ENCODE results near the gene TMEM132E.

- no peak for TF ChIP-seq CTCF (IDR thresholded peaks at IDR 0.05)
- TF ChIP-seq POLR2A (IDR thresholded peaks at IDR 0.05) = no peak
Observed at GRCh38 chr17:34628879-34629278, 49.5 kb downstream of the TMEM132E start.
